Duodenal mucosa (tissue), 2 donors: Measurements from ENCODE around the gene MSI2.
A peak's percentile ranks its signal among the peaks of the same experiment; 100 is the strongest.

ENCODE experiments used
- H3K27ac ChIP-seq: one replicate; pipeline ENCODE4 v1.7.0; 2013; ENCODE audit warnings: low read depth, low read length
- H3K27me3 ChIP-seq, 2 donors: one replicate each; pipeline ENCODE4 v1.7.0; 2013; ENCODE audit warnings: low read length in 2 of 2, control low read depth in 1 of 2; ENCODE audit not compliant: insufficient read depth in 2 of 2, control insufficient read depth in 1 of 2
- H3K36me3 ChIP-seq, 2 donors: one replicate each; pipeline ENCODE4 v1.7.0; 2013; ENCODE audit warnings: low read length in 2 of 2, control low read depth in 1 of 2; ENCODE audit not compliant: insufficient read depth in 2 of 2, control insufficient read depth in 1 of 2
- H3K4me1 ChIP-seq, 2 donors: one replicate each; pipeline ENCODE4 v1.7.0; 2013; ENCODE audit warnings: low read length in 2 of 2, control low read depth in 1 of 2; ENCODE audit not compliant: insufficient read depth in 2 of 2, control insufficient read depth in 1 of 2
- H3K4me3 ChIP-seq, 2 donors: one replicate each; pipeline ENCODE4 v1.7.0; 2013; ENCODE audit warnings: low read length in 2 of 2, low read depth in 1 of 2
- H3K9ac ChIP-seq, 2 donors: one replicate each; pipeline ENCODE4 v1.7.0; 2013; ENCODE audit warnings: low read length in 2 of 2, low read depth in 1 of 2
- H3K9me3 ChIP-seq, 2 donors: one replicate each; pipeline ENCODE4 v1.7.0; 2013; ENCODE audit warnings: low read length in 2 of 2, control low read depth in 1 of 2; ENCODE audit not compliant: control insufficient read depth in 1 of 2

MSI2 gene

GRCh38 chr17:57255776-57256681 lies at the start of gene MSI2:
Gene MSI2 (plus strand): TSS chr17:57256523. CDS start chr17:57256743, 220 bp downstream.
- peak within 1 kb of the TSS; percentile 58 for H3K27ac ChIP-seq
- peaks cover 0 to 3% of the 10 kb centered on the region in 2 donors for H3K36me3 ChIP-seq
- H3K27me3 ChIP-seq, result no peaks in the 10 kb centered on the region

GRCh38 chr17:57206928-57207327 lies 49.4 kb upstream of the MSI2 start:
- H3K9me3 ChIP-seq, result peaks cover 0 to 12% of the 10 kb centered on the region in 2 donors
- H3K27ac ChIP-seq, result no peak overlapping the region
- H3K4me1 ChIP-seq, result no peaks in the 10 kb centered on the region

More at GRCh38 chr17:57255776-57256681, at the start of gene MSI2:
- Histone ChIP-seq H3K9ac (peak within 1 kb of the TSS; percentile 62 to 76), H3K9me3 (no peaks in the 10 kb centered on the region), H3K4me1 (peaks cover 0 to 15% of the 10 kb centered on the region in 2 donors), H3K4me3 (peak within 1 kb of the TSS; percentile 75 to 82)

GRCh38 chr17:57207396-57207795 lies 48.9 kb upstream of the MSI2 start:
- Histone ChIP-seq H3K27ac (no peak overlapping the region), H3K9ac (no peak overlapping the region), H3K36me3 (no peaks in the 10 kb centered on the region), H3K27me3 (no peaks in the 10 kb centered on the region), H3K4me1 (no peaks in the 10 kb centered on the region), H3K4me3 (no peak overlapping the region), H3K9me3 (peaks cover 0 to 12% of the 10 kb centered on the region in 2 donors)

More at GRCh38 chr17:57206928-57207327, 49.4 kb upstream of the MSI2 start:
- H3K36me3 ChIP-seq, result no peaks in the 10 kb centered on the region
- no peak overlapping the region for H3K4me3 ChIP-seq
- no peaks in the 10 kb centered on the region for H3K27me3 ChIP-seq
- H3K9ac ChIP-seq, result no peak overlapping the region

GRCh38 chr17:57210224-57210553 lies 46.1 kb upstream of the MSI2 start:
- Histone ChIP-seq H3K27me3 (no peaks in the 10 kb centered on the region), H3K9ac (no peak overlapping the region), H3K4me1 (no peaks in the 10 kb centered on the region), H3K27ac (no peak overlapping the region), H3K9me3 (peaks cover 0 to 12% of the 10 kb centered on the region in 2 donors), H3K36me3 (no peaks in the 10 kb centered on the region), H3K4me3 (no peak overlapping the region)

GRCh38 chr17:57210972-57211411 lies 45.3 kb upstream of the MSI2 start:
- no peaks in the 10 kb centered on the region for H3K27me3 ChIP-seq
- no peaks in the 10 kb centered on the region for H3K4me1 ChIP-seq
- H3K36me3 ChIP-seq, result no peaks in the 10 kb centered on the region
- no peak overlapping the region for H3K9ac ChIP-seq
- H3K9me3 ChIP-seq, result peaks cover 0 to 12% of the 10 kb centered on the region in 2 donors
- no peak overlapping the region for H3K27ac ChIP-seq
- no peak overlapping the region for H3K4me3 ChIP-seq

- Histone ChIP-seq H3K27ac (no peak overlapping the region), H3K4me1 (no peaks in the 10 kb centered on the region), H3K36me3 (no peaks in the 10 kb centered on the region), H3K4me3 (no peak overlapping the region), H3K9ac (no peak overlapping the region), H3K27me3 (no peaks in the 10 kb centered on the region), H3K9me3 (peaks cover 0 to 12% of the 10 kb centered on the region in 2 donors)
Measured at GRCh38 chr17:57211543-57211942, 44.8 kb upstream of the MSI2 start.

GRCh38 chr17:57213180-57213825 lies 43.0 kb upstream of the MSI2 start:
- H3K4me3 ChIP-seq, result no peak overlapping the region
- H3K27me3 ChIP-seq, result no peaks in the 10 kb centered on the region
- H3K9ac ChIP-seq, result no peak overlapping the region
- H3K4me1 ChIP-seq, result no peaks in the 10 kb centered on the region
- no peaks in the 10 kb centered on the region for H3K36me3 ChIP-seq
- peaks cover 0 to 7% of the 10 kb centered on the region in 2 donors for H3K9me3 ChIP-seq
- no peak overlapping the region for H3K27ac ChIP-seq

- Histone ChIP-seq H3K4me1 (no peaks in the 10 kb centered on the region), H3K4me3 (no peak overlapping the region), H3K9me3 (no peaks in the 10 kb centered on the region), H3K9ac (no peak overlapping the region), H3K27me3 (no peaks in the 10 kb centered on the region), H3K27ac (no peak overlapping the region), H3K36me3 (no peaks in the 10 kb centered on the region)
Measured at GRCh38 chr17:57215317-57215716, 41.0 kb upstream of the MSI2 start.

GRCh38 chr17:57221366-57222350 lies 34.7 kb upstream of the MSI2 start:
- Histone ChIP-seq H3K9ac (no peak overlapping the region), H3K27ac (no peak overlapping the region), H3K36me3 (no peaks in the 10 kb centered on the region), H3K27me3 (no peaks in the 10 kb centered on the region), H3K4me1 (no peaks in the 10 kb centered on the region), H3K9me3 (peaks cover 6 to 10% of the 10 kb centered on the region in 2 donors), H3K4me3 (no peak overlapping the region)
